HCT116 (cell line): Measurements from ENCODE around the gene ITK. TPM values are rescaled to one million over a fixed set of nuclear protein-coding genes. Genes with fewer than 3 reads are reported as not detected.

ENCODE experiments used
- ATAC-seq: fragments of 200-7000 bp; cut with Tn5 transposase; 2 replicates; pipeline ENCODE4 v1.9.1; 2020; ENCODE audit warnings: mild to moderate bottlenecking, moderate library complexity
- BruUV-seq: library from RNA; stranded (reverse); fragments of 400-500 nt; replicated peaks from 2 replicates; lab custom pipeline; 2021; lab: Mats Ljungman, UMichigan
- CTCF ChIA-PET: fragments of 300-600 bp; sonication (Branson Sonifier 250); formaldehyde crosslinking; loops from one replicate; lab custom pipeline; 2021; ENCODE audit warnings: antibody characterized with exemption; lab: Charles Lee
- POLR2A ChIA-PET: fragments of 300-600, 350-600 bp; sonication (Branson Sonifier 250); formaldehyde crosslinking; loops from one replicate; lab custom pipeline; 2021; ENCODE audit warnings: antibody characterized with exemption; lab: Charles Lee
- RAD21 ChIA-PET, 2 experiments: fragments of 300-600 bp; sonication (Branson Sonifier 250); formaldehyde crosslinking; loops; one replicate each; lab custom pipeline; 2023; ENCODE audit warnings: low total read pairs in 2 of 2; ENCODE audit not compliant: uncharacterized antibody in 2 of 2, unreplicated experiment in 2 of 2, low non-redundant PET in 1 of 2; lab: Charles Lee
- DNase-seq: peaks from one replicate; pipeline ENCODE4 v3.0.0-alpha.2; 2010; ENCODE audit warnings: low read depth, low spot score
- H2AFZ ChIP-seq: fragments of 200-600 bp; shearing (Covaris generic), sonication (generic); 2 replicates; pipeline ENCODE4 v1.6.1; 2017; ENCODE audit warnings: low read depth, mixed run types, mixed read lengths, antibody characterized with exemption, low read length; ENCODE audit not compliant: poor library complexity, severe bottlenecking
- H3K27ac ChIP-seq: 2 replicates; pipeline ENCODE4 v1.5.1; 2012; ENCODE audit warnings: low read depth, low read length
- H3K27me3 ChIP-seq: fragments of 200-600 bp; sonication (generic); 2 replicates; pipeline ENCODE4 v1.6.1; 2016; ENCODE audit warnings: mixed run types, low read length, mixed read lengths; ENCODE audit not compliant: insufficient read depth
- H3K36me3 ChIP-seq, 2 experiments: fragments of 200-500 bp in 1 of 2; fragments of 200-600 bp in 1 of 2; sonication (Bioruptor generic) in 1 of 2; sonication (generic) in 1 of 2; 2 replicates each; pipeline versions ENCODE4 v1.5.1 to v1.6.1; 2014 to 2016; ENCODE audit warnings: low read length in 2 of 2, inconsistent platforms in 1 of 2, mixed read lengths in 1 of 2, mixed run types in 1 of 2; ENCODE audit not compliant: insufficient read depth in 2 of 2, control insufficient read depth in 1 of 2
- H3K4me1 ChIP-seq, 2 experiments: fragments of 200-600 bp in 1 of 2; sonication (generic) in 1 of 2; 2 replicates each; pipeline versions ENCODE4 v1.5.1 to v1.6.1; 2012 to 2017; ENCODE audit warnings: low read length in 2 of 2, inconsistent platforms in 1 of 2, mild to moderate bottlenecking in 1 of 2, mixed read lengths in 1 of 2, mixed run types in 1 of 2, moderate library complexity in 1 of 2; ENCODE audit not compliant: insufficient read depth in 2 of 2, control insufficient read depth in 1 of 2
- H3K4me2 ChIP-seq: fragments of 200-600 bp; sonication (generic); 2 replicates; pipeline ENCODE4 v1.6.1; 2017; ENCODE audit warnings: mixed run types, low read length, mixed read lengths
- H3K4me3 ChIP-seq, 2 experiments: fragments of 200-600 bp in 1 of 2; sonication (generic) in 1 of 2; replicated peaks in 1 of 2; 2 replicates each; pipeline ENCODE4 v1.5.1; 2011 to 2016; ENCODE audit warnings: low read length in 2 of 2, control low read depth in 1 of 2, low read depth in 1 of 2, mild to moderate bottlenecking in 1 of 2, mixed read lengths in 1 of 2, mixed run types in 1 of 2
- H3K79me2 ChIP-seq: fragments of 200-600 bp; sonication (generic); 2 replicates; pipeline ENCODE4 v1.6.1; 2017; ENCODE audit warnings: mild to moderate bottlenecking, mixed run types, low read length, moderate library complexity, mixed read lengths; ENCODE audit not compliant: insufficient read depth
- H3K9ac ChIP-seq: fragments of 200-600 bp; sonication (generic); 2 replicates; pipeline ENCODE4 v1.6.1; 2016; ENCODE audit warnings: low read length, mixed read lengths
- H3K9me2 ChIP-seq: fragments of 200-600 bp; sonication (generic), shearing (Covaris generic); 2 replicates; pipeline ENCODE4 v1.6.1; 2017; ENCODE audit warnings: mixed run types, mild to moderate bottlenecking, moderate library complexity; ENCODE audit not compliant: insufficient read depth
- H3K9me3 ChIP-seq, 2 experiments: fragments of 200-500 bp in 1 of 2; fragments of 200-600 bp in 1 of 2; sonication (Bioruptor generic) in 1 of 2; sonication (generic) in 1 of 2; 2 replicates each; pipeline ENCODE4 v1.6.1; 2014 to 2017; ENCODE audit warnings: low read length in 2 of 2, mixed read lengths in 2 of 2, inconsistent platforms in 1 of 2, low read depth in 1 of 2, mild to moderate bottlenecking in 1 of 2, mixed run types in 1 of 2, moderate library complexity in 1 of 2; ENCODE audit not compliant: control insufficient read depth in 1 of 2, insufficient read depth in 1 of 2
- H4K20me1 ChIP-seq: fragments of 200-600 bp; sonication (generic), shearing (Covaris generic); 2 replicates; pipeline ENCODE4 v1.6.1; 2017; ENCODE audit warnings: mixed run types, mild to moderate bottlenecking, moderate library complexity; ENCODE audit not compliant: insufficient read depth
- CEBPB ChIP-seq: IDR thresholded peaks from 2 replicates; pipeline ENCODE4 v1.6.1; 2012; ENCODE audit warnings: low read depth
- ELF1 ChIP-seq: IDR thresholded peaks from 2 replicates; pipeline ENCODE4 v1.6.1; 2012; ENCODE audit warnings: low read depth, borderline replicate concordance
- EZH2 ChIP-seq: fragments of 200-600 bp; sonication (generic); IDR thresholded peaks from 2 replicates; pipeline ENCODE4 v1.6.1; 2017; ENCODE audit warnings: antibody characterized with exemption, mixed run types
- EZH2phosphoT487 ChIP-seq: fragments of 200-600 bp; IDR thresholded peaks from 2 replicates; pipeline ENCODE4 v1.6.1; 2018; ENCODE audit warnings: antibody characterized with exemption, borderline replicate concordance
- FOSL1 ChIP-seq: IDR thresholded peaks from 2 replicates; pipeline ENCODE4 v1.6.1; 2012; ENCODE audit warnings: low read depth
- POLR2AphosphoS5 ChIP-seq: IDR thresholded peaks from 2 replicates; pipeline ENCODE4 v1.6.1; 2011; ENCODE audit warnings: mild to moderate bottlenecking, low read depth, low read length, moderate library complexity
- YY1 ChIP-seq: IDR thresholded peaks from 2 replicates; pipeline ENCODE4 v1.6.1; 2011; ENCODE audit warnings: low read length, low read depth, moderate library complexity, mild to moderate bottlenecking; ENCODE audit not compliant: insufficient replicate concordance; ENCODE audit errors: extremely low read depth
- ZNF274 ChIP-seq: fragments of 200-500 bp; sonication (Bioruptor generic); IDR thresholded peaks from 2 replicates; pipeline ENCODE4 v1.6.1; 2014; ENCODE audit warnings: mild to moderate bottlenecking, low read depth, low read length, inconsistent platforms
- intact Hi-C: fragments of 100-400 bp; cut with micrococcal nuclease; formaldehyde crosslinking; loops from 2 replicates; pipeline ENCODE4 v1.10.0; 2022
- total RNA-seq: library from RNA; stranded (reverse); gene quantifications from one replicate; pipeline ENCODE4 v1.2.1, GENCODE V29; 2021; ENCODE audit not compliant: unreplicated experiment
- TF ChIP-seq, protein P1 (sequence below): IDR thresholded peaks from 2 replicates; pipeline ENCODE4 v1.6.1; 2012

The ITK gene
- total RNA-seq, 1 experiment from 2014 or later: 0.37 TPM

DNA sequence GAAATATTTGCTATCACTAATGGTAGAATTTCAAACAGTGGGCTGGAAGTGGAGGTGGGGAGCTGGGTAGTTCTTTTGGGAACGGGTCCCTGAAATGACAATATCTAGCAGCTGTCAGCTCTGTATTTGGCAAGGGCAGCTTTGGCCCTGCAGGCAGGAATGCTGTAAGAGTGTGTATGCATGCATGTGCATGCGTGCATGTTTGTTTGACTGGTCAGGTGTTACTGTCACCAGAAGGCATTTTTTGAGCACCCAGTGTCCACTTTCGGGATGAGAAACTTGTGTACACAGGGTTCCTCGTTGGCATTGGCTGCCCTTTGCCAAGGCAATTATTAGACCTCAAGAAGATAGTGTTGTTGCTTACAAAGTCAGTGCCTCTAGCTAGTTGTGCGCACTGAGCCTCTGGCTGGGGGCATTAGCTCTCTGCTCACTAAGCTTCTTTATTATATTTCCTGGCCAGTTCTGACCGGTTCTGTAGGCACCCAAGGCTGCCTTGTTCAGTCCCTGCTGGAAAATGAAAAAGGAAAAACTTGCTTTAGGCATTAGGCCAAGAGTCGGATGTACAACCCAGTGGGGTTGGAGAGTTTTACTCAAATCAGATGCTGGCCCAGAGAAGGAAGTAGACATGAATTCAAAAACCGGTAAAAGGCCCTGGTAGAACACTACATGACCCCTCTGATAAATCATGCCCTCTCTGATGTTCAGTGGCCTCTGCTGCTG lies 87.3 kb downstream of the ITK start:
- Histone ChIP-seq H3K4me3 (no peak overlapping the region), H3K36me3 (no peaks in the 10 kb centered on the region), H3K9me3 (no peaks in the 10 kb centered on the region), H3K9me2 (no peaks in the 10 kb centered on the region), H3K4me2 (0 out of 2 replicates have a peak overlapping the region, but pooled peaks have one; percentile 94), H3K27me3 (no peaks in the 10 kb centered on the region), H3K4me1 (peaks cover 6 to 19% of the 10 kb centered on the region in 2 experiments; a peak in 3 of 4 replicates), H2AFZ (no peak overlapping the region), H3K9ac (no peak overlapping the region), H3K27ac (no peak overlapping the region), H3K79me2 (no peaks in the 10 kb centered on the region), H4K20me1 (no peaks in the 10 kb centered on the region)
- ChIA-PET POLR2A (no interaction called here), CTCF (no interaction called here), RAD21 (no interaction called here)
- TF ChIP-seq, protein P1, sequence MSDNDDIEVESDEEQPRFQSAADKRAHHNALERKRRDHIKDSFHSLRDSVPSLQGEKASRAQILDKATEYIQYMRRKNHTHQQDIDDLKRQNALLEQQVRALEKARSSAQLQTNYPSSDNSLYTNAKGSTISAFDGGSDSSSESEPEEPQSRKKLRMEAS: no peak
- TF ChIP-seq ZNF274 (no peak), POLR2AphosphoS5 (no peak), EZH2 (no peak), FOSL1 (no peak), CEBPB (no peak), YY1 (no peak)
- intact Hi-C loops: loop anchor here (10.0 kb wide), 1 partner anchor 123 kb away; the partner anchor contains the start of gene MED7
- ATAC-seq: no peak
- no peak for DNase-seq
- no TSS peak for BruUV-seq

DNA sequence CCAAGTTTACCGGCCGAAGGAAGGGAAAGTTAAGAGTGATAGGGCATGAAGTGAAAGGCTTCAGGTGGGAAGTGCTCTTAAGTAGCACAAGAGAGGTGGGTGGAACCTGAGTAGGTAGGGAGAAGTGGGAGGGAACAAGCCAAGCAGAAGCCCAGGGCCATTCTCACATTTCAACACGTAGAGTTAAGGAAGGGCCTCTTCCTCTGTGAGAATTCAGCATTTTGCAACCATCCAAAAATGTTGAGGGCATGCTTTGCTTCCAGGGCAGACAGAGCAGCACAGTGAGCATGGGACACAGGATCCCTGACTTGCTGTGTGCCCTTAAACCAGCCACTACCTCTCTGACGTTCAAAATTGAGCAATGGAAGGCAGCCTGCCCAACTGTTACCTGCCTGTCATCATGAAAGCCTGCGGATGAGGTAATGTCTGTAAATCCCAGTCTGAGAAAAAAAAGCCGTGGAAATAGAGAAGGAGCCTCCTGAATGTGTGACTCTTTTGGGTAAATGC lies 88.6 kb downstream of the ITK start:
- ChIA-PET RAD21 (no interaction called here), CTCF (no interaction called here), POLR2A (no interaction called here)
- intact Hi-C loops: loop anchor here (10.0 kb wide), 1 partner anchor 124 kb away; the partner anchor contains the start of gene MED7
- Histone ChIP-seq H3K9me2 (no peaks in the 10 kb centered on the region), H3K4me1 (peaks cover 6 to 15% of the 10 kb centered on the region in 2 experiments; a peak in 3 of 4 replicates), H3K4me3 (no peak overlapping the region), H4K20me1 (no peaks in the 10 kb centered on the region), H3K79me2 (no peaks in the 10 kb centered on the region), H3K27me3 (no peaks in the 10 kb centered on the region), H2AFZ (no peak overlapping the region), H3K36me3 (no peaks in the 10 kb centered on the region), H3K27ac (no peak overlapping the region), H3K9me3 (no peaks in the 10 kb centered on the region), H3K9ac (no peak overlapping the region), H3K4me2 (no peak overlapping the region)
- no peak for DNase-seq
- no TSS peak for BruUV-seq
- TF ChIP-seq, protein P1: no peak
- TF ChIP-seq EZH2 (no peak), EZH2phosphoT487 (no peak), ZNF274 (no peak), ELF1 (no peak)
- ATAC-seq: no peak
